ENCODE measurements around the gene ATOH8.

ATOH8 gene

DNA sequence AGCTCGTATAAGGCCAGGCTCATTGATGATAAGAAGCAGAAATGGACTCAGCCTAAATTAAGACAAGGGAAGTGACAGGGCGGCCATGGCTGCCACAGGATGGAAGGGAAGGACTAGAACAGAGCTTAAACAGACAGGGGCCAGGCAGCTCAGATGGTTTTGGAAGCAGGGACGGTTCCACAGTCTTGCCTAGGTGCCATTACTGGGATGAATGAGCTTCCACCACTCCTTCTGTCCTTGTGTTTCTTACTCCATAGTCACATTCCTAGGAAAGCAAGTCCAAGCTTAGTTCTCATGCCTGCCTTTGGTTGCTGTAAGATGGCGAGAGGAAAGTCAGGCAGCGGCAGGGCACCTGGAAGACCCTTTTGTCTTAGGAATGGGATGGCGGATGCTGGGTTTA, 47.7 kb upstream of the ATOH8 start:
- Histone ChIP-seq H3K27ac (no peak overlapping the region), H3K9ac (no peak overlapping the region), H3K4me2 (peak overlapping the region; percentile 68; the same call in 1 of the 2 replicates), H3K79me2 (ENCODE audit: insufficient read depth, low read depth) (no peaks in the 10 kb centered on the region), H3K27me3 (ENCODE audit: insufficient read depth, low read depth) (no peaks in the 10 kb centered on the region), H4K20me1 (ENCODE audit: insufficient read depth) (no peaks in the 10 kb centered on the region), H3K4me1 (ENCODE audit: low read depth, poor library complexity, severe bottlenecking) (peaks cover 70% of the 10 kb centered on the region), H2AFZ (ENCODE audit: low read depth) (no peak overlapping the region), H3K4me3 (IDR thresholded peaks at IDR 0.05; ENCODE audit: insufficient read depth, low read depth, low read length) (no peak overlapping the region), H3K36me3 (ENCODE audit: insufficient read depth) (no peaks in the 10 kb centered on the region)
- TF ChIP-seq, protein P1, sequence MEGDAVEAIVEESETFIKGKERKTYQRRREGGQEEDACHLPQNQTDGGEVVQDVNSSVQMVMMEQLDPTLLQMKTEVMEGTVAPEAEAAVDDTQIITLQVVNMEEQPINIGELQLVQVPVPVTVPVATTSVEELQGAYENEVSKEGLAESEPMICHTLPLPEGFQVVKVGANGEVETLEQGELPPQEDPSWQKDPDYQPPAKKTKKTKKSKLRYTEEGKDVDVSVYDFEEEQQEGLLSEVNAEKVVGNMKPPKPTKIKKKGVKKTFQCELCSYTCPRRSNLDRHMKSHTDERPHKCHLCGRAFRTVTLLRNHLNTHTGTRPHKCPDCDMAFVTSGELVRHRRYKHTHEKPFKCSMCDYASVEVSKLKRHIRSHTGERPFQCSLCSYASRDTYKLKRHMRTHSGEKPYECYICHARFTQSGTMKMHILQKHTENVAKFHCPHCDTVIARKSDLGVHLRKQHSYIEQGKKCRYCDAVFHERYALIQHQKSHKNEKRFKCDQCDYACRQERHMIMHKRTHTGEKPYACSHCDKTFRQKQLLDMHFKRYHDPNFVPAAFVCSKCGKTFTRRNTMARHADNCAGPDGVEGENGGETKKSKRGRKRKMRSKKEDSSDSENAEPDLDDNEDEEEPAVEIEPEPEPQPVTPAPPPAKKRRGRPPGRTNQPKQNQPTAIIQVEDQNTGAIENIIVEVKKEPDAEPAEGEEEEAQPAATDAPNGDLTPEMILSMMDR (conservative IDR thresholded peaks at IDR 0.05; ENCODE audit: low read depth, low read length), result no peak

DNA sequence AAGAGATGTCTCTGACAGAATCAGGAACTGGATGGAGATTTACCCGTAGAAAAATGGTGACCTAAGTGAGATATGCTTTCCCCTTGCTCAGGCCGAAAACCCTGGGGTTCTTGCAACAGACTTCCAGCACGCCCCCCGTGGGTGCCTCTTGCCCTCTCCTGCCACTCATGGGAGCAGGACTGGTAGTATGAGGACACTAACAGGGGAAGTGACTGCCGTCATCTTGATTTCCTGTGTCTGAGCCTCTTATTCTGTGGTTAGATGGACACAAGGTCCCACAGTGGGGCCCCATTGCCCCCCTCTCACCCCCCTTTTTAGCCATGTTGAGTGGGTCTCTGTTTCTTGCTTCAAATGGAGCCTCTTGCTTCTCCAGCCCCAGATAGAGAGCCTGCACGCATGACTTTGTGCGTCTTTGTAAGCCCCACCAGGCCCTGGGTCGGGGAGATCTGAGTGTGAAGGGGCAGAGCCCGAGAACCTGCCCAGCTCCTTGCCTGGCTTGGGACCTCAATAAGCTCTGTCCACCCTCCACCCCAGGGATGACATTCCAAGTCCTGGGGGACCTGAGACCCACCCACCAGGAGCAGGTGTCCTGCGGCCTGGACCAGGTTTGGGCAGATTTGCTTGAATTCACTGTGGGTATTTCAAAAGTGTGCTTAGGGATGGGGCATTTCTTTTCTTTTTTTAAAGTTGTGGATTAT, 47.0 kb upstream of the ATOH8 start:
- no peak overlapping the region for H3K27ac ChIP-seq
- H3K4me2 ChIP-seq, result peak overlapping the region; percentile 40; the same call in 1 of the 2 replicates
- no peak overlapping the region for H3K9ac ChIP-seq
- no peaks in the 10 kb centered on the region for H3K27me3 ChIP-seq (ENCODE audit: insufficient read depth, low read depth)
- peak overlapping the region; percentile 55 for H2AFZ ChIP-seq (ENCODE audit: low read depth)
- H3K79me2 ChIP-seq (ENCODE audit: insufficient read depth, low read depth), result no peaks in the 10 kb centered on the region
- TF ChIP-seq, protein P1 (conservative IDR thresholded peaks at IDR 0.05; ENCODE audit: low read depth, low read length), result no peak
- no peak overlapping the region for H3K4me3 ChIP-seq (IDR thresholded peaks at IDR 0.05; ENCODE audit: insufficient read depth, low read depth, low read length)
- H3K36me3 ChIP-seq (ENCODE audit: insufficient read depth), result no peaks in the 10 kb centered on the region
- H3K4me1 ChIP-seq (ENCODE audit: low read depth, poor library complexity, severe bottlenecking), result peaks cover 64% of the 10 kb centered on the region
- no peaks in the 10 kb centered on the region for H4K20me1 ChIP-seq (ENCODE audit: insufficient read depth)

DNA sequence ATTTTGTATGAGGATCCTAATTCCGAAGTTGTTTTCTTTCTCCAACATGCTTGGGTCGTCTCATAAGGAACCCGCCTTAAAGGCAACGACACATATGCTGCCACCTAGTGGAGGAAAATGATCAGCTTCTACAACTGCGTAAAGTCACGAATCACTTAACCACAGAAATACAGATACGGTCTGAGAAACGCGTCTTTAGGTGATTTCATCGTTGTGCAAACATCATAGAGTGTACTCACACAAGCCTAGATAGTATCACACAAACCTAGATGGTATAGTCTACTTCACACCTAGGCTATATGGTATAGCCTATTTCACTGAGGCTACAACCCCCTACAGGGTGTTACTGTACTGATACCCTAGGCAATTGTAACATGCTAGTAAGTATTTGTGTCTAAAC, 46.5 kb upstream of the ATOH8 start:
- Histone ChIP-seq H3K9ac (no peak overlapping the region), H3K4me1 (ENCODE audit: low read depth, poor library complexity, severe bottlenecking) (peaks cover 59% of the 10 kb centered on the region), H3K27ac (no peak overlapping the region), H3K27me3 (ENCODE audit: insufficient read depth, low read depth) (no peaks in the 10 kb centered on the region), H3K4me3 (IDR thresholded peaks at IDR 0.05; ENCODE audit: insufficient read depth, low read depth, low read length) (no peak overlapping the region), H4K20me1 (ENCODE audit: insufficient read depth) (no peaks in the 10 kb centered on the region), H3K79me2 (ENCODE audit: insufficient read depth, low read depth) (no peaks in the 10 kb centered on the region), H3K36me3 (ENCODE audit: insufficient read depth) (no peaks in the 10 kb centered on the region), H2AFZ (ENCODE audit: low read depth) (peak overlapping the region; percentile 55), H3K4me2 (peak overlapping the region; percentile 40; the same call in 1 of the 2 replicates)
- TF ChIP-seq, protein P1 (conservative IDR thresholded peaks at IDR 0.05; ENCODE audit: low read depth, low read length), result peak; percentile 97

DNA sequence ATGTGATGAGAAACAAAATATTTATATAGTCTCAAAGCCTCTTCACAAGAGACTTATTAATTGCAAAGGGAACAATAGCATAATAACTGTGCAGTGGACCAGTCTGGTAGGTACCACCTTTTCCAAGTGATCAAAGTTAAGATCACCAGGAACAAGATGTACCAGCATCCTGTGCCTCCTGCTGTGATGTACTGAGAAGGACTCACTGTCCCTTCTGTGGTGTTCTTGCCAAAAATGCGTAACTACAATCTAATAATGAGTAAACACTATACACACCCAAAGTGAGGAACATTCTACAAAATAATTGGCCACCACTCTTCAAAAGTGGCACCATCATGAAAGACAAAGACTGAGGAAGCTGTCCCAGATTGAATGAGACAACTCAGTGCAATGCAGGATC, 45.1 kb upstream of the ATOH8 start:
- Histone ChIP-seq H3K27ac (no peak overlapping the region), H3K9ac (no peak overlapping the region), H4K20me1 (ENCODE audit: insufficient read depth) (no peaks in the 10 kb centered on the region), H3K36me3 (ENCODE audit: insufficient read depth) (no peaks in the 10 kb centered on the region), H3K4me3 (IDR thresholded peaks at IDR 0.05; ENCODE audit: insufficient read depth, low read depth, low read length) (no peak overlapping the region), H3K27me3 (ENCODE audit: insufficient read depth, low read depth) (no peaks in the 10 kb centered on the region), H3K4me1 (ENCODE audit: low read depth, poor library complexity, severe bottlenecking) (peaks cover 45% of the 10 kb centered on the region), H3K4me2 (no peak overlapping the region), H2AFZ (ENCODE audit: low read depth) (no peak overlapping the region), H3K79me2 (ENCODE audit: insufficient read depth, low read depth) (no peaks in the 10 kb centered on the region)
- TF ChIP-seq, protein P1 (conservative IDR thresholded peaks at IDR 0.05; ENCODE audit: low read depth, low read length), result no peak

All from KMS-11 (cell line).